Kidney (tissue), 14 donors: ENCODE data around the gene TEX101. TPM values are rescaled to one million over a fixed set of nuclear protein-coding genes. Genes with fewer than 3 reads are reported as not detected.

ENCODE experiments used
- DNase-seq, 5 donors: peaks; one replicate each; pipeline ENCODE4 v3.0.0-alpha.2; 2013 to 2020
- FAIRE-seq: peaks from 2 replicates; lab custom pipeline; 2012; peaks lifted over from hg19 to GRCh38; lab: Jason Lieb, UNC
- H3K27ac ChIP-seq, 2 donors: one replicate each; pipeline ENCODE4 v1.7.0; 2013; ENCODE audit warnings: low read depth in 2 of 2, low read length in 2 of 2, inconsistent platforms in 1 of 2
- H3K27me3 ChIP-seq: one replicate; pipeline ENCODE4 v1.7.1; 2013; ENCODE audit warnings: low read length, inconsistent platforms; ENCODE audit not compliant: control insufficient read depth, insufficient read depth
- H3K36me3 ChIP-seq, 3 donors: one replicate each; pipeline versions ENCODE4 v1.7.0 to v1.7.1; 2013; ENCODE audit warnings: low read length in 3 of 3, control low read depth in 1 of 3, inconsistent platforms in 1 of 3; ENCODE audit not compliant: insufficient read depth in 3 of 3, control insufficient read depth in 2 of 3
- H3K4me1 ChIP-seq, 3 donors: one replicate each; pipeline versions ENCODE4 v1.7.0 to v1.7.1; 2013; ENCODE audit warnings: low read length in 3 of 3, inconsistent platforms in 1 of 3, low read depth in 1 of 3; ENCODE audit not compliant: control insufficient read depth in 2 of 3, insufficient read depth in 2 of 3
- H3K4me3 ChIP-seq, 3 donors: one replicate each; pipeline versions ENCODE4 v1.7.0 to v1.8.1; 2013; ENCODE audit warnings: low read length in 3 of 3, control low read depth in 1 of 3, inconsistent platforms in 1 of 3
- H3K9ac ChIP-seq, 3 donors: one replicate each; pipeline versions ENCODE4 v1.7.0 to v1.7.1; 2013; ENCODE audit warnings: low read length in 3 of 3, control low read depth in 1 of 3, inconsistent platforms in 1 of 3
- H3K9me3 ChIP-seq, 3 donors: one replicate each; pipeline versions ENCODE4 v1.7.0 to v1.7.1; 2013; ENCODE audit warnings: low read length in 3 of 3, control low read depth in 1 of 3, inconsistent platforms in 1 of 3; ENCODE audit not compliant: control insufficient read depth in 2 of 3, insufficient read depth in 1 of 3
- intact Hi-C: fragments of 100-400 bp; cut with DNase I; formaldehyde crosslinking; loops from one replicate; pipeline ENCODE4 v1.11.1; 2022
- polyA plus RNA-seq: library from polyadenylated mRNA; stranded (reverse); fragments of 350-450 nt; fragmentation: Illumina TruSeq; extraction: RNeasy Lipid Tissue Mini Kit (QIAGEN cat#74804); gene quantifications from one replicate; pipeline ENCODE4 v1.2.3, GENCODE V29; 2014; ENCODE audit warnings: low read depth, low replicate concordance; ENCODE audit not compliant: insufficient read depth
- total RNA-seq: library from RNA; stranded (reverse); fragmentation: NEBNext Ultra II Directional; extraction: Animal tissue kit (Norgen Biotek cat#: 25700); gene quantifications from one replicate; pipeline ENCODE4 v1.2.1, GENCODE V29; 2021
- TF ChIP-seq, protein P1 (sequence below): IDR thresholded peaks from 3 replicates; pipeline ENCODE4 v1.5.1; 2012; ENCODE audit warnings: mild to moderate bottlenecking, moderate library complexity, borderline replicate concordance; ENCODE audit not compliant: insufficient read depth; ENCODE audit errors: extremely low read depth
- donor health status: control.
- donor health status: control.
- donor health status: control.
- donor health status: control.
- donor health status: control.
- donor health status: DM: yes; HTN: yes; CAD: no.
- donor health status: Normal renal cell carcinoma (clear cell type).

Gene TEX101
- total and polyA plus RNA-seq, 2 donors from 2014 or later = not detected

DNA sequence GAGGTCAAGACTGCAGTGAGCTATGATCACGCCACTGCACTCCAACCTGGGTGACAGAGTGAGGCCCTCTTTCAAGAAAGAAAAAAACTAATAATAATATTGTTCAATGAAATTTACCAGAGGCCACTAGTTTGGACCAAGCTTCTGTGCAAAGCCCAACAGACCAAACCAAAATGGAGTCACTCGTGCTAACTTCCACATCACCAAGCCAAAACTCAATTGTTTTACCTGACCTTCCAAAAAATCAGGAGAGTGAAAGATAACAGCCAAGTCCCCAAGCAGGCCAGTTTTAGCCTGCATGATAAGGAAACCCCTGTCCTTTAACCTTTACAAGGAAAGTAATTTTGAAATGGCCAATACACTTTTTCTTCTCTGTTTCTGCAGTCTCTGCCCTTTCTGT, 30.7 kb downstream of the TEX101 start:
- Histone ChIP-seq H3K27ac (no peak overlapping the region), H3K36me3 (no peaks in the 10 kb centered on the region), H3K9me3 (no peaks in the 10 kb centered on the region), H3K4me3 (no peak overlapping the region), H3K9ac (no peak overlapping the region), H3K27me3 (no peaks in the 10 kb centered on the region), H3K4me1 (peaks cover 0 to 2% (median 0%) of the 10 kb centered on the region in 3 donors)
- DNase-seq (no peak), FAIRE-seq (no peak)
- intact Hi-C loops = loop anchor here (5.0 kb wide), 1 partner anchor 77 kb away; no protein-coding TSS in a partner anchor
- TF ChIP-seq, protein P1, sequence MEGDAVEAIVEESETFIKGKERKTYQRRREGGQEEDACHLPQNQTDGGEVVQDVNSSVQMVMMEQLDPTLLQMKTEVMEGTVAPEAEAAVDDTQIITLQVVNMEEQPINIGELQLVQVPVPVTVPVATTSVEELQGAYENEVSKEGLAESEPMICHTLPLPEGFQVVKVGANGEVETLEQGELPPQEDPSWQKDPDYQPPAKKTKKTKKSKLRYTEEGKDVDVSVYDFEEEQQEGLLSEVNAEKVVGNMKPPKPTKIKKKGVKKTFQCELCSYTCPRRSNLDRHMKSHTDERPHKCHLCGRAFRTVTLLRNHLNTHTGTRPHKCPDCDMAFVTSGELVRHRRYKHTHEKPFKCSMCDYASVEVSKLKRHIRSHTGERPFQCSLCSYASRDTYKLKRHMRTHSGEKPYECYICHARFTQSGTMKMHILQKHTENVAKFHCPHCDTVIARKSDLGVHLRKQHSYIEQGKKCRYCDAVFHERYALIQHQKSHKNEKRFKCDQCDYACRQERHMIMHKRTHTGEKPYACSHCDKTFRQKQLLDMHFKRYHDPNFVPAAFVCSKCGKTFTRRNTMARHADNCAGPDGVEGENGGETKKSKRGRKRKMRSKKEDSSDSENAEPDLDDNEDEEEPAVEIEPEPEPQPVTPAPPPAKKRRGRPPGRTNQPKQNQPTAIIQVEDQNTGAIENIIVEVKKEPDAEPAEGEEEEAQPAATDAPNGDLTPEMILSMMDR = no peak

DNA sequence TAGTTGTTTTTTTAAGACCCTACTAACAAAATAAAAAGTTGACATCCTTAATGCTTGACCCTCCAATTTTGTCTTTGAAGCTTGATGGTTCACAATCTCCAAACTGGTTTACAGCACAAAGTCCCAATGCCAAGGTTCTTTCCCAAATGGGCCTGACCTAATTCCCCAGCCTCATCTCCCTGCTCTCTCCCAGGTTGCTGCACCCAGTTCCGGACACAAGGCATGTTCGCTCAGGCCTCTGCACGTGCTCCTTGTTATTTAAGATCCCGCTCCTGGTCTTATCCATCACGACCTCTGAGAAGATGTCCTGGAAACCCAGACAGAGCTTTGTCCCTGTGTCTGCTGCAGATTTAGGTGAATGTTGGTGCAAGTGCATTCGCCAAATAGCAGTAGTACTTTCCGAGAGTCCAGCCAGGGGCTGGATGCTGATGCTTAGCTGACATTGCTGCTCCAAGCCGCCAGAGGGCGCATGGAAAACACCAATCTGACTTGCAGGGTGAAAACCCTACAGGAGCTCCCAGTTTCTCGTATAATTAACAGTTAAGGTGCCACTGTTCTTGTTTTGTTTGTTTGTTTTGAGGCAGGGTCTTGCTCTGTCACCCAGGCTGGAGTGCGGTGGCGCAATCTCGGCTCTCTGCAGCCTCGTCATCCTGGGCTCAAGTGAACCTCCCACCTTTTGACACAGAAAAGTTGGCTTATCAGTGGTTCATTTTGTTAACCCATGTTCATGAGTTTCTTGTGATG, 32.2 kb downstream of the TEX101 start:
- FAIRE-seq (no peak), DNase-seq (peak; percentile 79 to 91 (median 86))
- Histone ChIP-seq H3K4me1 (peaks cover 0 to 2% (median 0%) of the 10 kb centered on the region in 3 donors), H3K4me3 (no peak overlapping the region), H3K9ac (no peak overlapping the region), H3K27me3 (no peaks in the 10 kb centered on the region), H3K36me3 (no peaks in the 10 kb centered on the region), H3K27ac (no peak overlapping the region), H3K9me3 (no peaks in the 10 kb centered on the region)
- intact Hi-C loops = loop anchor here (5.0 kb wide), 1 partner anchor 75 kb away; no protein-coding TSS in a partner anchor
- TF ChIP-seq, protein P1 = peak; percentile 98

DNA sequence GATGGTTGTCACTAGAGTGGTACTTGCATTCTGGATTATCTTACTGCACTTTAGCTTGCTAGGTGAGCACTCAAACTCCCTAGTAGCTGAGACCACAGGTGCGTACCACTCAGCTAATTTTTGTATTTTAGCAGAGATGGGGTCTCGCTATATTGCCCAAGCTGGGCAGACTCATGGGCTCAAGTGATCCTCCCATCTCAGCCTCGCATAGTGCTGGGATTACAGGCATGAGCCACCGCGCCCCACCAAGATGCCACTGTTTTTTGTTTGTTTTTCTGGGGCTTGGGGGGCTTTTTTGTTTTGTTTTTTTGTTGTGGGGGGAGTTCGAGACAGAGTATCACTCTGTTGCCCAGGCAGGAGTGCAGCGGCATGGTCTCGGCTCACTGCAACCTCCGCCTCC, 33.0 kb downstream of the TEX101 start:
- Histone ChIP-seq H3K4me1 (peaks cover 0 to 2% (median 0%) of the 10 kb centered on the region in 3 donors), H3K27ac (no peak overlapping the region), H3K27me3 (no peaks in the 10 kb centered on the region), H3K9ac (no peak overlapping the region), H3K9me3 (peaks cover 0 to 4% (median 0%) of the 10 kb centered on the region in 3 donors), H3K4me3 (no peak overlapping the region), H3K36me3 (no peaks in the 10 kb centered on the region)
- no peak for FAIRE-seq
- peak in 1 of 5 donors; percentile 27 for DNase-seq
- TF ChIP-seq, protein P1 = no peak
- intact Hi-C loops = loop anchor here (5.0 kb wide), 1 partner anchor 75 kb away; no protein-coding TSS in a partner anchor
